Activated B cell treated with CpG ODN at 0.5 μM for 24 hours (primary cell): ENCODE results near the gene SUPT20H. TPM values are rescaled to one million over a fixed set of nuclear protein-coding genes. Genes with fewer than 3 reads are reported as not detected.

Source experiments
- ATAC-seq: fragments of 200-7000 bp; cut with Tn5 transposase; one replicate; pipeline ENCODE4 v1.10.0; 2021; ENCODE audit warnings: low read depth, mild to moderate bottlenecking, moderate library complexity
- CTCF ChIA-PET: fragments of 350-600 bp; sonication (Branson Sonifier 250); formaldehyde crosslinking; loops from one replicate; lab custom pipeline; 2021; ENCODE audit warnings: antibody characterized with exemption; lab: Charles Lee
- POLR2A ChIA-PET: fragments of 350-600 bp; sonication (Branson Sonifier 250); formaldehyde crosslinking; loops from one replicate; lab custom pipeline; 2021; ENCODE audit warnings: antibody characterized with exemption; lab: Charles Lee
- DNase-seq: peaks from one replicate; pipeline ENCODE4 v3.0.0; 2022
- H3K27ac Mint-ChIP-seq: one replicate; pipeline ENCODE4 v1.8.0; 2020; ENCODE audit warnings: mixed read lengths
- H3K27me3 Mint-ChIP-seq: one replicate; pipeline ENCODE4 v1.8.0; 2021; ENCODE audit warnings: mixed read lengths
- H3K36me3 Mint-ChIP-seq: one replicate; pipeline ENCODE4 v1.8.0; 2021; ENCODE audit warnings: low read depth, mixed read lengths
- H3K4me1 Mint-ChIP-seq: one replicate; pipeline ENCODE4 v1.8.0; 2021; ENCODE audit warnings: mixed read lengths
- H3K4me3 Mint-ChIP-seq: one replicate; pipeline ENCODE4 v1.8.0; 2020; ENCODE audit warnings: mild to moderate bottlenecking, mixed read lengths
- H3K9me3 Mint-ChIP-seq: one replicate; pipeline ENCODE4 v1.8.0; 2020; ENCODE audit warnings: mixed read lengths
- intact Hi-C: fragments of 100-400 bp; cut with micrococcal nuclease; formaldehyde crosslinking; loops from one replicate; pipeline ENCODE4 v1.15.1; 2024
- total RNA-seq: library from RNA; stranded (reverse); gene quantifications from 2 replicates; pipeline ENCODE4 v1.2.3, GENCODE V29; 2022
- TF ChIP-seq, protein P1 (sequence below): fragments of 200-600 bp; IDR thresholded peaks from one replicate; pipeline ENCODE4 v1.8.0; 2022; ENCODE audit warnings: antibody characterized with exemption, mild to moderate bottlenecking

SUPT20H gene
- total RNA-seq, 1 donor from 2014 or later = 66.6 TPM

DNA sequence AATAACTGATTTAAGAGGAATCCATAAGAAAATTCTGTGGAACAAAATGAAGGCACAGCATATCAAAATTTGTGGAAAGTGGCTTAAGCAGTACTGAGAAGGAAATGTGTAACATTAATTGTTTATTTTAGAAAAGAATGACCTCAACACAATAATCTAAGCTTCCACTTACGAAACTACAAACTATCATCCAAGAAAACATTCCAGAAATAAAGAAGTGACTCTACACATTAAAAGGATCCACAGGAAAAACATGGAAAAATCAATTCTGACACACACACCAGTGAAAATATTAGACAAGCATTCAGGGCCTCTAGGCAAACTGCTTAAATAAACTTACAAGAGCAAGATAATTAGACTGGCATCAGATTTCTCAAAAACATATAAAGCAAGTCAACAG, 44.9 kb downstream of the SUPT20H start:
- CTCF ChIA-PET = no interaction called here
- ATAC-seq (no peak), DNase-seq (no peak)
- Mint-ChIP-seq H3K4me1 (no peaks in the 10 kb centered on the region), H3K27me3 (no peaks in the 10 kb centered on the region), H3K4me3 (no peak overlapping the region), H3K9me3 (no peaks in the 10 kb centered on the region), H3K27ac (no peak overlapping the region), H3K36me3 (peaks cover 79% of the 10 kb centered on the region)
- POLR2A ChIA-PET = no interaction called here
- TF ChIP-seq, protein P1, sequence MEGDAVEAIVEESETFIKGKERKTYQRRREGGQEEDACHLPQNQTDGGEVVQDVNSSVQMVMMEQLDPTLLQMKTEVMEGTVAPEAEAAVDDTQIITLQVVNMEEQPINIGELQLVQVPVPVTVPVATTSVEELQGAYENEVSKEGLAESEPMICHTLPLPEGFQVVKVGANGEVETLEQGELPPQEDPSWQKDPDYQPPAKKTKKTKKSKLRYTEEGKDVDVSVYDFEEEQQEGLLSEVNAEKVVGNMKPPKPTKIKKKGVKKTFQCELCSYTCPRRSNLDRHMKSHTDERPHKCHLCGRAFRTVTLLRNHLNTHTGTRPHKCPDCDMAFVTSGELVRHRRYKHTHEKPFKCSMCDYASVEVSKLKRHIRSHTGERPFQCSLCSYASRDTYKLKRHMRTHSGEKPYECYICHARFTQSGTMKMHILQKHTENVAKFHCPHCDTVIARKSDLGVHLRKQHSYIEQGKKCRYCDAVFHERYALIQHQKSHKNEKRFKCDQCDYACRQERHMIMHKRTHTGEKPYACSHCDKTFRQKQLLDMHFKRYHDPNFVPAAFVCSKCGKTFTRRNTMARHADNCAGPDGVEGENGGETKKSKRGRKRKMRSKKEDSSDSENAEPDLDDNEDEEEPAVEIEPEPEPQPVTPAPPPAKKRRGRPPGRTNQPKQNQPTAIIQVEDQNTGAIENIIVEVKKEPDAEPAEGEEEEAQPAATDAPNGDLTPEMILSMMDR = no peak
- intact Hi-C loops = no loop called here

DNA sequence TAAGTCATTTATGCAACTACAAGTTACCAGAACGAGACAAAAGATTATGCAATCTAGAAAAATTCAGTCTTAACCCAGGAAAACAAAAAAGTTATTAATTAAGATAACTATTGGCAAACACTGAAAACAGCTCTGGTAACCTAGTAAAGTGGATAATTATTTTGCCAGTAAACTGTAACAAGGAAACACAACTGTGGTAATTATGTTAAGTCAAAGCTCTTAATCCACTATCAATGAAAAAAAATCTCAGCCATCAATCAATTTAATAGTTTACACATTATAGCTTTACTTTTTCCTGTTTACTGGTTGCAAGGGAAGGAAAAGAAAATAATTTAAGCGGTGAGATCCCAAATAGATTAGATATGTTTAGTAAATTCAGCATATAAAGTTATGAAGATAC, 47.7 kb downstream of the SUPT20H start:
- H3K27ac Mint-ChIP-seq = no peak overlapping the region
- TF ChIP-seq, protein P1 = no peak
- CTCF ChIA-PET = no interaction called here
- POLR2A ChIA-PET = interaction anchor here (1.6 kb wide), 1 partner anchor 11 kb away, joined by 10 read pairs; the partner anchor contains the start of gene EXOSC8
- no peak for DNase-seq
- no peak for ATAC-seq
- intact Hi-C loops = loop anchor here (2.0 kb wide), 1 partner anchor 19 kb away; no protein-coding TSS in a partner anchor
- H3K36me3 Mint-ChIP-seq = peaks cover 86% of the 10 kb centered on the region
- H3K27me3 Mint-ChIP-seq = no peaks in the 10 kb centered on the region
- H3K9me3 Mint-ChIP-seq = no peaks in the 10 kb centered on the region
- no peak overlapping the region for H3K4me3 Mint-ChIP-seq
- H3K4me1 Mint-ChIP-seq = no peaks in the 10 kb centered on the region

DNA sequence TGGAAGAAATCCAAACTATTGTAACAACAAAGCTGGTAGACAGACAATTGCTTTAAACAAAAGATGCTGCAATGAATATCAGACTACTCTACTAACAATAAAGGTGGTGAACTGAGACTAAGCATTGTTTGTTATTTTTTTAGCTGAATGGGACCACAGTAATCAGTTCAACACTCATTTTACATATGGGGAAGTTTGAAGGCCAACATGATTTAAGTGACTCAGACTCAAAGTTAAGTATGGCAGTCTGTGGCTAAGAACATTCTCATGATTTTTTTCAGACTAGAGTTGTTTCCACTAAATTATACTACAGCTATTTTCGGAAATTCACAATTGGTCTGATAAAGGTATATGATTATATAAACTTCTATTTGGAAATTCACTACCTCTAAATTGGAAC, 48.5 kb downstream of the SUPT20H start:
- DNase-seq (no peak), ATAC-seq (no peak)
- Mint-ChIP-seq H3K27ac (no peak overlapping the region), H3K36me3 (peaks cover 86% of the 10 kb centered on the region), H3K9me3 (no peaks in the 10 kb centered on the region), H3K4me3 (no peak overlapping the region), H3K27me3 (no peaks in the 10 kb centered on the region), H3K4me1 (no peaks in the 10 kb centered on the region)
- CTCF ChIA-PET = no interaction called here
- POLR2A ChIA-PET = interaction anchor here (1.1 kb wide), 1 partner anchor 11 kb away, joined by 7 read pairs; the partner anchor contains the start of gene EXOSC8
- intact Hi-C loops = no loop called here
- TF ChIP-seq, protein P1 = no peak

DNA sequence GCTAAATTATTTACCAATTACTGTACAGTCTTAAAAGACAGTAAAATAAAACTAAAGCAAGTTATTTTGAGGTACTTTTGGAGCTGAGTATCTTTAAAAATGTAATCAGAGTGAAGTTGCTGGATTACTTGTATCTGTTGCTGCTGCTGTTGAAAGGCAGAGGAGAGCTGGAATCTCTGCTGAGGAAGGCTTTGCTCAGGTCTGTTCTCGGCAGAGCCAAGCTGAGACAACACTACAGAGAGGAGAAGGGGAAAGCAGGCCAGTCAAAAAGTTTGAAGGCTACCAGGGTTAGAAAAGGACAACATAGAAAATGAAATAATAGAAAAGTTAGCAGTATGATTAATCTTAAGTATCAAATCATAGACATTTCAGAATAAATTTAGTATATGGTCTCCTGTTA, 49.1 kb downstream of the SUPT20H start:
- ChIA-PET CTCF (no interaction called here), POLR2A (interaction anchor here (1.1 kb wide), 1 partner anchor 10 kb away, joined by 7 read pairs; the partner anchor contains the start of gene EXOSC8)
- Mint-ChIP-seq H3K4me1 (no peaks in the 10 kb centered on the region), H3K27ac (no peak overlapping the region), H3K4me3 (no peak overlapping the region), H3K27me3 (no peaks in the 10 kb centered on the region), H3K9me3 (no peaks in the 10 kb centered on the region), H3K36me3 (peaks cover 85% of the 10 kb centered on the region)
- ATAC-seq (no peak), DNase-seq (no peak)
- intact Hi-C loops = no loop called here
- TF ChIP-seq, protein P1 = no peak

DNA sequence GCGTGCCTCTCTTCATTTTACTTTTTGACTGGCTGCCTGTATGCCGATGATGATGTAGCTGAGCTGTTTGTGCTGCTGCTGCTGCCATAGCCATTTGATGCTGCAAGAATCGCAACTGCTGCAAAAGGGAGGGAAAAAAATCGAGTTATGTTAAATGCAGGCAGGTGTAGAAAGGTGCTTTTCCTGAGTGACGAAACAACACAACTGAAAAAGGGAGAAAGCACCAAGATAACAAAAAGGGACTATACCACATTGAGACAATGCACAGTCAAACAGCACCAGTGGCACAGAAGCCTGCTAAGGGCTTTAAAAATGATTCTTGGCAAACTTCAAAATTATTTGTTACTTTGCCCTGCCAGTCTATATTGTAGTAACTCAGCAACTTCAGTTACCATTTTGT, 49.8 kb downstream of the SUPT20H start:
- Mint-ChIP-seq H3K4me1 (no peaks in the 10 kb centered on the region), H3K9me3 (no peaks in the 10 kb centered on the region), H3K4me3 (no peak overlapping the region), H3K27ac (no peak overlapping the region), H3K36me3 (peaks cover 85% of the 10 kb centered on the region), H3K27me3 (no peaks in the 10 kb centered on the region)
- CTCF ChIA-PET = no interaction called here
- POLR2A ChIA-PET = no interaction called here
- no peak for ATAC-seq
- DNase-seq = no peak
- TF ChIP-seq, protein P1 = no peak
- intact Hi-C loops = no loop called here
